K562 (cell line): ENCODE results near the gene GGACT. TPM values are rescaled to one million over a fixed set of nuclear protein-coding genes. Genes with fewer than 3 reads are reported as not detected.

Source experiments
- CCNT2 ChIP-seq: IDR thresholded peaks from 2 replicates; pipeline ENCODE4 v1.6.1; 2011; ENCODE audit warnings: borderline replicate concordance, low read depth, mild to moderate bottlenecking, moderate library complexity, mixed read lengths, low read length; ENCODE audit not compliant: insufficient read length; ENCODE audit errors: extremely low read depth
- EWSR1 ChIP-seq: fragments of 450-650 bp; IDR thresholded peaks from 2 replicates; pipeline ENCODE4 v1.6.1; 2018; ENCODE audit warnings: borderline replicate concordance, mild to moderate bottlenecking, low read depth, moderate library complexity; ENCODE audit not compliant: partially characterized antibody
- HNRNPL ChIP-seq: fragments of 200-400 bp; formaldehyde crosslinking; IDR thresholded peaks from 2 replicates; pipeline ENCODE4 v1.6.1; 2017; ENCODE audit warnings: low read depth, mild to moderate bottlenecking, low read length
- POU5F1 ChIP-seq: fragments of 150-350 bp; IDR thresholded peaks from 2 replicates; pipeline ENCODE4 v1.6.1; 2014; ENCODE audit warnings: borderline replicate concordance, low read length, low read depth, mild to moderate bottlenecking; ENCODE audit not compliant: partially characterized antibody
- RBM14 ChIP-seq: fragments of 200-400 bp; formaldehyde crosslinking; IDR thresholded peaks from 2 replicates; pipeline ENCODE4 v1.6.1; 2018; ENCODE audit warnings: low read depth, mild to moderate bottlenecking, low read length, moderate library complexity, borderline replicate concordance; ENCODE audit not compliant: insufficient read depth
- ZFP1 ChIP-seq: fragments of 450-650 bp; formaldehyde crosslinking; IDR thresholded peaks from 2 replicates; pipeline ENCODE4 v1.4.0; 2020; ENCODE audit warnings: mild to moderate bottlenecking, mixed read lengths
- ZNF134 ChIP-seq: fragments of 250-450 bp; sonication (Bioruptor Pico); conservative IDR thresholded peaks from 2 replicates; pipeline ENCODE4 v1.4.0; 2020
- ZNF224 ChIP-seq: sonication (generic); formaldehyde crosslinking; IDR thresholded peaks from 2 replicates; pipeline ENCODE4 v1.8.0; 2022; ENCODE audit warnings: mild to moderate bottlenecking, missing genetic modification reagents
- ZNF583 ChIP-seq: fragments of 250-450 bp; sonication (Bioruptor Pico); IDR thresholded peaks from 2 replicates; pipeline ENCODE4 v1.4.0; 2020
- polyA plus RNA-seq, 8 experiments: library from polyadenylated mRNA; depleted of rRNA in 4 of 8; stranded (reverse) in 5 of 8; unstranded in 3 of 8; fragments of >200 nt; fragmentation: Nextera tagmentation in 2 of 8; fragmentation: Illumina TruSeq in 1 of 8; extraction: Ambion mirVana in 2 of 8; extraction: Trizol in 1 of 8; gene quantifications; 2 replicates each; pipeline versions ENCODE4 v1.2.1 to v1.2.3, GENCODE V29; 2011 to 2014; ENCODE audit warnings: inconsistent platforms in 1 of 8, missing spikeins in 1 of 8
- total RNA-seq, 7 experiments: library from RNA; depleted of rRNA in 6 of 7; stranded (reverse); fragments of >200 nt in 6 of 7; fragmentation: Illumina TruSeq in 2 of 7; extraction: Trizol in 2 of 7; gene quantifications; 2 replicates each; pipeline versions ENCODE4 v1.2.1 to v1.2.3, GENCODE V29; 2011 to 2021; ENCODE audit warnings: low replicate concordance in 1 of 7
- TF ChIP-seq, protein P1 (sequence below), 2 experiments: fragments of 450-650 bp in 1 of 2; IDR thresholded peaks; 2 replicates each; pipeline ENCODE4 v1.6.1; 2011 to 2017; ENCODE audit warnings: low read depth in 2 of 2, antibody characterized with exemption in 1 of 2, borderline replicate concordance in 1 of 2, low read length in 1 of 2, mild to moderate bottlenecking in 1 of 2, mixed read lengths in 1 of 2; ENCODE audit not compliant: control insufficient read depth in 1 of 2
- TF ChIP-seq, protein P2 (sequence below): fragments of 250-450 bp; sonication (Bioruptor Pico); IDR thresholded peaks from 2 replicates; pipeline ENCODE4 v1.4.0; 2020; ENCODE audit warnings: borderline replicate concordance
- TF ChIP-seq, protein P3 (sequence below): sonication (generic); formaldehyde crosslinking; IDR thresholded peaks from 2 replicates; pipeline ENCODE4 v1.8.0; 2023; ENCODE audit warnings: mild to moderate bottlenecking, missing genetic modification reagents
- TF ChIP-seq, protein P4 (sequence below): IDR thresholded peaks from 2 replicates; pipeline ENCODE4 v1.6.1; 2011; ENCODE audit warnings: borderline replicate concordance, low read depth, mild to moderate bottlenecking, moderate library complexity, low read length; ENCODE audit not compliant: insufficient read depth, poor library complexity, severe bottlenecking

The GGACT gene
- total and polyA plus RNA-seq, 9 of the 15 experiments (the other 6 are each of a cell fraction or from before 2014, with no cell fraction given): 0.20 to 3.2 (median 1.7) TPM

DNA sequence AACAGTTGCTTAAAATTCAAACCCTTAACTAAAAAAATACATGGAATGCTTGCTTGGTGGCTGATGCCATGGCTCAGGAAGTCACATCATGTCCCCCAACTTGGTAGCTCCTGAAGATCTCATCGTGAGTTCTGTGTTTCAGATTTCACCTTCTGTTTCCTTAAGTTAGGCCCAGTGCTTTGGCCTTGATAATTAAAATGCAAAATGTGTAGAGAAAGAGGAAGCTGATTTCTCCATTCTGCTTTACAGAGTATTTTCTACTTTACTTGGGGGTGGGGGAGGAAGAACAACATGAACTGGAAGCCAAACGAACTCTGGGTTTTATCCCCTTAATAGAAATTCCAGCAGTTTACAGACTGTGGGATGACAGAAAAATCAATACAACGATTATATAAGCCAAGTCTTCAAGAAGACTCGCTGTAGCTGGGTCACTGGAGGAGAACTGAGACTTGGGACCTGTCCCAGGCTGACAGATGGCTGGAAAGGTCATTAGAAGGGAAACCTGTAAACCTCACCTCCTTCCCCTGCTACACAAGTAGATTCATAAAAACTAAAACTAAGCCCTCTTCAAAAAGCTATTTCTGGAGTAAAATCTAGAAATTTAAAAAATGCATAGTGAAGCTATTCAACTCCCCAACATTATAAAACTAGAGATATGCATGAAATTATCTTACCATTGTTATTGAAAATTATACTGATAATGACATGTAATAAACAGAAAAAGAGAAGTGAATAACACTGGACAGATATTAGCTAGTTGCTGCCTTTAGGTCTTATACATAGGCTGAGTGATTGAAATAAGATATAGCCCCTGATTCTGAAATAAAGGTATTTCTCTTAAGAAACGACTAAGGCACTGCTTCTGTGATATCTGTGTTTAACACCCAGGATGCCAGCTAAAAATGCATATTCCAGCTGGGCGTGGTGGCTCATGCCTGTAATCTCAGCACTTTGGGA lies 22.1 kb upstream of the GGACT start (continued):
- TF ChIP-seq, protein P1, sequence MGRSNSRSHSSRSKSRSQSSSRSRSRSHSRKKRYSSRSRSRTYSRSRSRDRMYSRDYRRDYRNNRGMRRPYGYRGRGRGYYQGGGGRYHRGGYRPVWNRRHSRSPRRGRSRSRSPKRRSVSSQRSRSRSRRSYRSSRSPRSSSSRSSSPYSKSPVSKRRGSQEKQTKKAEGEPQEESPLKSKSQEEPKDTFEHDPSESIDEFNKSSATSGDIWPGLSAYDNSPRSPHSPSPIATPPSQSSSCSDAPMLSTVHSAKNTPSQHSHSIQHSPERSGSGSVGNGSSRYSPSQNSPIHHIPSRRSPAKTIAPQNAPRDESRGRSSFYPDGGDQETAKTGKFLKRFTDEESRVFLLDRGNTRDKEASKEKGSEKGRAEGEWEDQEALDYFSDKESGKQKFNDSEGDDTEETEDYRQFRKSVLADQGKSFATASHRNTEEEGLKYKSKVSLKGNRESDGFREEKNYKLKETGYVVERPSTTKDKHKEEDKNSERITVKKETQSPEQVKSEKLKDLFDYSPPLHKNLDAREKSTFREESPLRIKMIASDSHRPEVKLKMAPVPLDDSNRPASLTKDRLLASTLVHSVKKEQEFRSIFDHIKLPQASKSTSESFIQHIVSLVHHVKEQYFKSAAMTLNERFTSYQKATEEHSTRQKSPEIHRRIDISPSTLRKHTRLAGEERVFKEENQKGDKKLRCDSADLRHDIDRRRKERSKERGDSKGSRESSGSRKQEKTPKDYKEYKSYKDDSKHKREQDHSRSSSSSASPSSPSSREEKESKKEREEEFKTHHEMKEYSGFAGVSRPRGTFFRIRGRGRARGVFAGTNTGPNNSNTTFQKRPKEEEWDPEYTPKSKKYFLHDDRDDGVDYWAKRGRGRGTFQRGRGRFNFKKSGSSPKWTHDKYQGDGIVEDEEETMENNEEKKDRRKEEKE (IDR thresholded peaks at IDR 0.05; ENCODE audit: borderline replicate concordance in 1 of 2, control insufficient read depth in 1 of 2, low read depth in 2 of 2, low read length in 1 of 2): no peak
- no peak for TF ChIP-seq ZNF583 (CRISPR knock-in tag)
- no peak for TF ChIP-seq ZNF224 (CRISPR knock-in tag)
- TF ChIP-seq ZFP1: no peak
- TF ChIP-seq ZNF134 (CRISPR knock-in tag): no peak
- TF ChIP-seq CCNT2: no peak
- no peak for TF ChIP-seq RBM14
- TF ChIP-seq POU5F1: no peak
- TF ChIP-seq, protein P2, sequence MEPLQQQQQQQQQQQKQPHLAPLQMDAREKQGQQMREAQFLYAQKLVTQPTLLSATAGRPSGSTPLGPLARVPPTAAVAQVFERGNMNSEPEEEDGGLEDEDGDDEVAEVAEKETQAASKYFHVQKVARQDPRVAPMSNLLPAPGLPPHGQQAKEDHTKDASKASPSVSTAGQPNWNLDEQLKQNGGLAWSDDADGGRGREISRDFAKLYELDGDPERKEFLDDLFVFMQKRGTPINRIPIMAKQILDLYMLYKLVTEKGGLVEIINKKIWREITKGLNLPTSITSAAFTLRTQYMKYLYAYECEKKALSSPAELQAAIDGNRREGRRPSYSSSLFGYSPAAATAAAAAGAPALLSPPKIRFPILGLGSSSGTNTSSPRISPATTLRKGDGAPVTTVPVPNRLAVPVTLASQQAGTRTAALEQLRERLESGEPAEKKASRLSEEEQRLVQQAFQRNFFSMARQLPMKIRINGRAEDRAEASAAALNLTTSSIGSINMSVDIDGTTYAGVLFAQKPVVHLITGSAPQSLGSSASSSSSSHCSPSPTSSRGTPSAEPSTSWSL (CRISPR knock-in tag): no peak
- TF ChIP-seq, protein P3, sequence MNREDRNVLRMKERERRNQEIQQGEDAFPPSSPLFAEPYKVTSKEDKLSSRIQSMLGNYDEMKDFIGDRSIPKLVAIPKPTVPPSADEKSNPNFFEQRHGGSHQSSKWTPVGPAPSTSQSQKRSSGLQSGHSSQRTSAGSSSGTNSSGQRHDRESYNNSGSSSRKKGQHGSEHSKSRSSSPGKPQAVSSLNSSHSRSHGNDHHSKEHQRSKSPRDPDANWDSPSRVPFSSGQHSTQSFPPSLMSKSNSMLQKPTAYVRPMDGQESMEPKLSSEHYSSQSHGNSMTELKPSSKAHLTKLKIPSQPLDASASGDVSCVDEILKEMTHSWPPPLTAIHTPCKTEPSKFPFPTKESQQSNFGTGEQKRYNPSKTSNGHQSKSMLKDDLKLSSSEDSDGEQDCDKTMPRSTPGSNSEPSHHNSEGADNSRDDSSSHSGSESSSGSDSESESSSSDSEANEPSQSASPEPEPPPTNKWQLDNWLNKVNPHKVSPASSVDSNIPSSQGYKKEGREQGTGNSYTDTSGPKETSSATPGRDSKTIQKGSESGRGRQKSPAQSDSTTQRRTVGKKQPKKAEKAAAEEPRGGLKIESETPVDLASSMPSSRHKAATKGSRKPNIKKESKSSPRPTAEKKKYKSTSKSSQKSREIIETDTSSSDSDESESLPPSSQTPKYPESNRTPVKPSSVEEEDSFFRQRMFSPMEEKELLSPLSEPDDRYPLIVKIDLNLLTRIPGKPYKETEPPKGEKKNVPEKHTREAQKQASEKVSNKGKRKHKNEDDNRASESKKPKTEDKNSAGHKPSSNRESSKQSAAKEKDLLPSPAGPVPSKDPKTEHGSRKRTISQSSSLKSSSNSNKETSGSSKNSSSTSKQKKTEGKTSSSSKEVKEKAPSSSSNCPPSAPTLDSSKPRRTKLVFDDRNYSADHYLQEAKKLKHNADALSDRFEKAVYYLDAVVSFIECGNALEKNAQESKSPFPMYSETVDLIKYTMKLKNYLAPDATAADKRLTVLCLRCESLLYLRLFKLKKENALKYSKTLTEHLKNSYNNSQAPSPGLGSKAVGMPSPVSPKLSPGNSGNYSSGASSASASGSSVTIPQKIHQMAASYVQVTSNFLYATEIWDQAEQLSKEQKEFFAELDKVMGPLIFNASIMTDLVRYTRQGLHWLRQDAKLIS (CRISPR knock-in tag): no peak
- TF ChIP-seq EWSR1: no peak
- TF ChIP-seq HNRNPL: no peak
- TF ChIP-seq, protein P4, sequence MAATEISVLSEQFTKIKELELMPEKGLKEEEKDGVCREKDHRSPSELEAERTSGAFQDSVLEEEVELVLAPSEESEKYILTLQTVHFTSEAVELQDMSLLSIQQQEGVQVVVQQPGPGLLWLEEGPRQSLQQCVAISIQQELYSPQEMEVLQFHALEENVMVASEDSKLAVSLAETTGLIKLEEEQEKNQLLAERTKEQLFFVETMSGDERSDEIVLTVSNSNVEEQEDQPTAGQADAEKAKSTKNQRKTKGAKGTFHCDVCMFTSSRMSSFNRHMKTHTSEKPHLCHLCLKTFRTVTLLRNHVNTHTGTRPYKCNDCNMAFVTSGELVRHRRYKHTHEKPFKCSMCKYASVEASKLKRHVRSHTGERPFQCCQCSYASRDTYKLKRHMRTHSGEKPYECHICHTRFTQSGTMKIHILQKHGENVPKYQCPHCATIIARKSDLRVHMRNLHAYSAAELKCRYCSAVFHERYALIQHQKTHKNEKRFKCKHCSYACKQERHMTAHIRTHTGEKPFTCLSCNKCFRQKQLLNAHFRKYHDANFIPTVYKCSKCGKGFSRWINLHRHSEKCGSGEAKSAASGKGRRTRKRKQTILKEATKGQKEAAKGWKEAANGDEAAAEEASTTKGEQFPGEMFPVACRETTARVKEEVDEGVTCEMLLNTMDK: no peak
